GM12878 (cell line): ENCODE results near the gene AGK. TPM values are rescaled to one million over a fixed set of nuclear protein-coding genes. Genes with fewer than 3 reads are reported as not detected.

ENCODE experiments used
- ATAC-seq: fragments of 200-7000 bp; cut with Tn5 transposase; 3 replicates; pipeline ENCODE4 v1.9.1; 2020; ENCODE audit warnings: mild to moderate bottlenecking, moderate library complexity
- BruUV-seq: library from RNA; stranded (reverse); fragments of 400-500 nt; replicated peaks from 2 replicates; lab custom pipeline; 2021; lab: Mats Ljungman, UMichigan
- CTCF ChIA-PET: fragments of 300-600 bp; sonication (Branson Sonifier 250); formaldehyde crosslinking; extraction: SDS; loops from one replicate; lab custom pipeline; 2021; ENCODE audit warnings: inconsistent platforms; lab: Yijun Ruan, JAX
- POLR2A ChIA-PET: fragments of 350-600 bp; formaldehyde crosslinking; extraction: SDS; loops from one replicate; lab custom pipeline; 2021; ENCODE audit warnings: inconsistent platforms; lab: Charles Lee
- RAD21 ChIA-PET: fragments of 300-600 bp; sonication (Branson Sonifier 250); formaldehyde crosslinking; loops from one replicate; lab custom pipeline; 2023; ENCODE audit warnings: antibody characterized with exemption; ENCODE audit not compliant: unreplicated experiment; lab: Charles Lee
- SMC1A ChIA-PET: fragments of 300-600 bp; sonication (Branson Sonifier 250); formaldehyde crosslinking; loops from one replicate; lab custom pipeline; 2023; ENCODE audit not compliant: unreplicated experiment, uncharacterized antibody; lab: Charles Lee
- DNase-seq: peaks from one replicate; pipeline ENCODE4 v3.0.0-alpha.2; 2011; ENCODE audit warnings: low read depth, low spot score
- FAIRE-seq: peaks from 3 replicates; lab custom pipeline; 2011; peaks lifted over from hg19 to GRCh38; lab: Jason Lieb, UNC
- H2AFZ ChIP-seq: 2 replicates; pipeline ENCODE4 v1.6.0; 2011; ENCODE audit warnings: low read depth, low read length, control low read depth; ENCODE audit not compliant: control insufficient read depth
- H3K27ac ChIP-seq: 2 replicates; pipeline ENCODE4 v1.5.1; 2011; ENCODE audit warnings: control low read depth; ENCODE audit not compliant: control insufficient read depth, insufficient read depth
- H3K27me3 ChIP-seq, 2 experiments: replicated peaks in 1 of 2; 2 replicates each; pipeline versions ENCODE4 v1.6.0 to v1.6.1; 2011; ENCODE audit warnings: low read length in 1 of 2; ENCODE audit not compliant: control insufficient read depth in 2 of 2, insufficient read depth in 2 of 2
- H3K36me3 ChIP-seq, 2 experiments: 2 replicates each; pipeline ENCODE4 v1.5.1; 2011; ENCODE audit warnings: low read length in 1 of 2; ENCODE audit not compliant: control insufficient read depth in 2 of 2, insufficient read depth in 2 of 2
- H3K4me1 ChIP-seq: 2 replicates; pipeline ENCODE4 v1.6.1; 2011; ENCODE audit warnings: mild to moderate bottlenecking, low read length, moderate library complexity, mixed read lengths; ENCODE audit not compliant: control insufficient read depth, insufficient read depth
- H3K4me2 ChIP-seq: 2 replicates; pipeline ENCODE4 v1.6.0; 2011; ENCODE audit warnings: control low read depth; ENCODE audit not compliant: control insufficient read depth, insufficient read depth
- H3K4me3 ChIP-seq: fragments of 200-600 bp; sonication (generic); 2 replicates; pipeline ENCODE4 v1.5.1; 2016
- H3K79me2 ChIP-seq: 2 replicates; pipeline ENCODE4 v1.6.0; 2011; ENCODE audit warnings: low read length; ENCODE audit not compliant: control insufficient read depth, insufficient read depth
- H3K9ac ChIP-seq: 2 replicates; pipeline ENCODE4 v1.8.0; 2011; ENCODE audit warnings: low read length, control low read depth, mixed read lengths; ENCODE audit not compliant: control insufficient read depth, insufficient read depth
- H3K9me3 ChIP-seq: replicated peaks from 3 replicates; pipeline ENCODE4 v1.5.1; 2011; ENCODE audit warnings: mild to moderate bottlenecking, low read length; ENCODE audit not compliant: control insufficient read depth, insufficient read depth
- H4K20me1 ChIP-seq: 2 replicates; pipeline ENCODE4 v1.6.0; 2011; ENCODE audit not compliant: control insufficient read depth, insufficient read depth
- ASH2L ChIP-seq: fragments of 300-600, 200-600 bp; sonication (generic); IDR thresholded peaks from 2 replicates; pipeline ENCODE4 v1.6.1; 2017; ENCODE audit warnings: low read depth, mild to moderate bottlenecking, borderline replicate concordance
- BACH1 ChIP-seq: fragments of 450-650 bp; IDR thresholded peaks from 2 replicates; pipeline ENCODE4 v1.6.1; 2017; ENCODE audit warnings: mild to moderate bottlenecking, borderline replicate concordance
- BCL11A ChIP-seq: IDR thresholded peaks from 2 replicates; pipeline ENCODE4 v1.6.1; 2011; ENCODE audit warnings: low read depth, low read length
- CBX5 ChIP-seq: sonication (generic); IDR thresholded peaks from 2 replicates; pipeline ENCODE4 v1.6.1; 2016; ENCODE audit warnings: low read depth, moderate library complexity, mild to moderate bottlenecking, inconsistent platforms
- CEBPZ ChIP-seq: fragments of 150-350 bp; IDR thresholded peaks from 2 replicates; pipeline ENCODE4 v1.6.1; 2016; ENCODE audit warnings: low read depth, low read length
- CHD4 ChIP-seq: fragments of 200-600 bp; sonication (generic); IDR thresholded peaks from 2 replicates; pipeline ENCODE4 v1.6.1; 2016; ENCODE audit warnings: mild to moderate bottlenecking
- EGR1 ChIP-seq, 2 experiments: IDR thresholded peaks; 1 replicate in 1 of 2; 2 replicates in 1 of 2; pipeline ENCODE4 v1.6.1; 2011 to 2012; ENCODE audit warnings: low read depth in 2 of 2, low read length in 2 of 2, borderline replicate concordance in 1 of 2, mild to moderate bottlenecking in 1 of 2, moderate library complexity in 1 of 2
- EZH2 ChIP-seq: IDR thresholded peaks from 2 replicates; pipeline ENCODE4 v1.6.1; 2012; ENCODE audit warnings: low read depth, mild to moderate bottlenecking, control low read depth, inconsistent platforms, low read length, borderline replicate concordance; ENCODE audit not compliant: control insufficient read depth
- GABPA ChIP-seq: IDR thresholded peaks from 2 replicates; pipeline ENCODE4 v1.6.1; 2014; ENCODE audit warnings: antibody characterized with exemption, low read depth, mild to moderate bottlenecking, inconsistent platforms
- PML ChIP-seq: IDR thresholded peaks from 2 replicates; pipeline ENCODE4 v1.6.1; 2012; ENCODE audit warnings: low read length, inconsistent platforms
- POU2F2 ChIP-seq: IDR thresholded peaks from 3 replicates; pipeline ENCODE4 v1.6.1; 2011; ENCODE audit warnings: low read depth, mild to moderate bottlenecking, low read length, borderline replicate concordance
- SMAD1 ChIP-seq: fragments of 450-650 bp; IDR thresholded peaks from 2 replicates; pipeline ENCODE4 v1.6.1; 2018; ENCODE audit warnings: mild to moderate bottlenecking, low read depth; ENCODE audit not compliant: partially characterized antibody
- SP1 ChIP-seq: IDR thresholded peaks from one replicate; pipeline ENCODE4 v1.6.1; 2011; ENCODE audit warnings: low read depth, low read length
- STAT1 ChIP-seq: fragments of 450-650 bp; conservative IDR thresholded peaks from 2 replicates; pipeline ENCODE4 v1.6.1; 2014; ENCODE audit warnings: antibody characterized with exemption, mild to moderate bottlenecking
- TCF7 ChIP-seq: IDR thresholded peaks from 2 replicates; pipeline ENCODE4 v1.6.1; 2014; ENCODE audit warnings: antibody characterized with exemption, borderline replicate concordance
- ZNF384 ChIP-seq: IDR thresholded peaks from 2 replicates; pipeline ENCODE4 v1.6.1; 2012; ENCODE audit warnings: low read depth, mild to moderate bottlenecking, low read length, improper control_type of control experiment, borderline replicate concordance
- ZSCAN29 ChIP-seq: fragments of 450-650 bp; IDR thresholded peaks from 2 replicates; pipeline ENCODE4 v1.6.1; 2017; ENCODE audit warnings: mild to moderate bottlenecking, moderate library complexity
- WGBS: methylation state at CpG from one replicate; pipeline ENCODE4 v1.1.6; 2016; ENCODE audit warnings: low lambda C conversion rate; ENCODE audit not compliant: insufficient replicate concordance, insufficient coverage; ENCODE audit errors: missing lambda C conversion rate; 5-methylcytosine and 5-hydroxymethylcytosine counted together
- in situ Hi-C: fragments of 300-500 bp; cut with MboI; formaldehyde crosslinking; loops from 9 replicates; pipeline ENCODE4 v1.14.3; 2018; ENCODE audit warnings: mixed read lengths
- intact Hi-C: fragments of 100-400 bp; cut with micrococcal nuclease; formaldehyde crosslinking; loops from one replicate; pipeline ENCODE4 v1.14.2; 2022; ENCODE audit not compliant: unreplicated experiment
- polyA plus RNA-seq, 11 experiments: library from polyadenylated mRNA; depleted of rRNA in 4 of 11; unstranded in 6 of 11; stranded (reverse) in 5 of 11; fragments of >200 nt; fragmentation: Nextera tagmentation in 4 of 11; fragmentation: Illumina TruSeq in 1 of 11; extraction: Ambion mirVana in 4 of 11; extraction: Trizol in 1 of 11; gene quantifications; 1 replicate in 1 of 11; 2 replicates in 10 of 11; pipeline versions ENCODE4 v1.2.1 to v1.2.3, GENCODE V29; 2011 to 2016; ENCODE audit warnings: inconsistent platforms in 2 of 11, missing spikeins in 2 of 11, low read depth in 1 of 11
- total RNA-seq, 4 experiments: library from RNA; depleted of rRNA in 3 of 4; stranded (reverse); fragments of >200 nt in 3 of 4; fragmentation: Illumina TruSeq in 1 of 4; extraction: Trizol in 1 of 4; gene quantifications; 2 replicates each; pipeline versions ENCODE4 v1.2.1 to v1.2.3, GENCODE V29; 2013 to 2021
- TF ChIP-seq, protein P1 (sequence below): fragments of 450-650 bp; IDR thresholded peaks from 2 replicates; pipeline ENCODE4 v1.6.1; 2017; ENCODE audit warnings: mild to moderate bottlenecking

The AGK gene
- total and polyA plus RNA-seq, 10 of the 15 experiments (the other 5 are each of a cell fraction or from before 2014, with no cell fraction given), result 32.5 to 85.6 (median 47.8) TPM

DNA sequence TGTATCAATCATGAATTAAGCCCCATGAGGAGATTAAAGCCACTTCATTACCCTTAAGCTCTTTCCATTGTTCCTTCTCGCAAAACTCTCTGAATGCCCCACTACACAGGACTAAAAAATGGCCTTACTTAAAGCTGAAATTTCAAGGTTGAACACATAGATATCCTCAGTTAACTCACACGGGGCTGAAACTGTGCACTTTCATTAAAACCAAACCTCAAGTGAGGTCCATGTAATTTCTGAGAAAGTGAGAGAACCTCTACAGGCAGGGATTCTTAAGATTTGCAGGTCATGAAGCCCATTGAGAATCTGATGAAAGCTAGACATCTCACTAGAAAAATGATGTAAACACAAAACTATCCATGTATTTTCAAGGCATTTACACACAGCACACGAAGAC lies 134.9 kb downstream of the AGK start:
- TF ChIP-seq STAT1, result no peak
- no peak for TF ChIP-seq EZH2
- TF ChIP-seq, protein P1, sequence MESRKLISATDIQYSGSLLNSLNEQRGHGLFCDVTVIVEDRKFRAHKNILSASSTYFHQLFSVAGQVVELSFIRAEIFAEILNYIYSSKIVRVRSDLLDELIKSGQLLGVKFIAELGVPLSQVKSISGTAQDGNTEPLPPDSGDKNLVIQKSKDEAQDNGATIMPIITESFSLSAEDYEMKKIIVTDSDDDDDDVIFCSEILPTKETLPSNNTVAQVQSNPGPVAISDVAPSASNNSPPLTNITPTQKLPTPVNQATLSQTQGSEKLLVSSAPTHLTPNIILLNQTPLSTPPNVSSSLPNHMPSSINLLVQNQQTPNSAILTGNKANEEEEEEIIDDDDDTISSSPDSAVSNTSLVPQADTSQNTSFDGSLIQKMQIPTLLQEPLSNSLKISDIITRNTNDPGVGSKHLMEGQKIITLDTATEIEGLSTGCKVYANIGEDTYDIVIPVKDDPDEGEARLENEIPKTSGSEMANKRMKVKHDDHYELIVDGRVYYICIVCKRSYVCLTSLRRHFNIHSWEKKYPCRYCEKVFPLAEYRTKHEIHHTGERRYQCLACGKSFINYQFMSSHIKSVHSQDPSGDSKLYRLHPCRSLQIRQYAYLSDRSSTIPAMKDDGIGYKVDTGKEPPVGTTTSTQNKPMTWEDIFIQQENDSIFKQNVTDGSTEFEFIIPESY, result no peak
- no peak for TF ChIP-seq CBX5
- TF ChIP-seq PML, result no peak
- TF ChIP-seq BACH1, result no peak
- no peak for TF ChIP-seq SMAD1
- no peak for TF ChIP-seq BCL11A
- no peak for TF ChIP-seq CHD4
- no peak for TF ChIP-seq ZSCAN29
- no peak for TF ChIP-seq POU2F2
- no peak for TF ChIP-seq ZNF384
- no peak for TF ChIP-seq CEBPZ
- TF ChIP-seq TCF7, result no peak
- no peak for TF ChIP-seq EGR1 (IDR thresholded peaks at IDR 0.05; ENCODE audit: borderline replicate concordance in 1 of 2, low read depth in 2 of 2, low read length in 2 of 2)
- TF ChIP-seq SP1, result no peak
- no peak for TF ChIP-seq GABPA
- TF ChIP-seq ASH2L, result no peak
- in situ Hi-C loops, result no loop called here
- Histone ChIP-seq H3K27ac (no peak overlapping the region), H3K4me2 (no peak overlapping the region), H3K4me1 (no peaks in the 10 kb centered on the region), H3K9ac (no peak overlapping the region), H3K79me2 (peaks cover 2% of the 10 kb centered on the region; the same call in 1 of the 2 replicates), H4K20me1 (no peaks in the 10 kb centered on the region), H3K27me3 (no peaks in the 10 kb centered on the region), H2AFZ (no peak overlapping the region), H3K9me3 (no peaks in the 10 kb centered on the region), H3K36me3 (peaks cover 8 to 13% of the 10 kb centered on the region in 2 experiments), H3K4me3 (no peak overlapping the region)
- 67% methylated on average over 3 of the region's 3 CpGs for WGBS
- ChIA-PET POLR2A (no interaction called here), RAD21 (interaction anchor here (0.7 kb wide), 1 partner anchor 15 kb away, joined by 3 read pairs; the partner anchor contains the start of gene DENND11), SMC1A (interaction anchor here (0.9 to 1.1 kb wide), 3 partner anchors 10 to 31 kb away, joined by 3 read pairs; no protein-coding TSS in a partner anchor), CTCF (interaction anchor here (0.6 to 2.0 kb wide), 3 partner anchors 10 to 947 kb away, joined by 3 to 6 read pairs (median 5); no protein-coding TSS in a partner anchor)
- intact Hi-C loops, result no loop called here
- DNase-seq (no peak), ATAC-seq (no peak), FAIRE-seq (peak; percentile 23)
- no TSS peak for BruUV-seq
